ENCODE measurements around the gene KCNMA1. TPM values are rescaled to one million over a fixed set of nuclear protein-coding genes. Genes with fewer than 3 reads are reported as not detected.
A peak's percentile ranks its signal among the peaks of the same experiment; 100 is the strongest.

Gene KCNMA1
- total RNA-seq, 4 donors from 2014 or later = 68.4 to 170 (median 119) TPM

DNA sequence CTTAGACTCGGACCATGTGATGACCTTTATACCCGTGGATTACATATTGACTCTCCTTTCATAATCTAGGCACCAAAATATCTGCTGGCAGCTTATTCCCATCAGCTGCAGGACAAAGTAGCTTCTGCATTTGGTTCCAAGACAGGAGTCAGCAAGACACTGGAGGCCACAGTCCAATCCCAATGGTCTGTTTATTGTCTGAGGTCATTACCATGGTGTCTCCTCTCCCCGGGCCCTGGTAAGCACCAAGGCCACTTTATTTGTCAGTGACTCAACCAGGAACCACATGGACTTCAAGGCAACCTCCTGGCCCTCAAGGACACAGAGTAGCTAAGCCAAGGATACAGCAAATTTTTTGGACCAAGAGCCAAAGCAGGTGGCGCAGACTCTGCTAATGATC lies 36.1 kb downstream of the KCNMA1 start:
- peak; percentile 26 for DNase-seq
- TF ChIP-seq, protein P1, sequence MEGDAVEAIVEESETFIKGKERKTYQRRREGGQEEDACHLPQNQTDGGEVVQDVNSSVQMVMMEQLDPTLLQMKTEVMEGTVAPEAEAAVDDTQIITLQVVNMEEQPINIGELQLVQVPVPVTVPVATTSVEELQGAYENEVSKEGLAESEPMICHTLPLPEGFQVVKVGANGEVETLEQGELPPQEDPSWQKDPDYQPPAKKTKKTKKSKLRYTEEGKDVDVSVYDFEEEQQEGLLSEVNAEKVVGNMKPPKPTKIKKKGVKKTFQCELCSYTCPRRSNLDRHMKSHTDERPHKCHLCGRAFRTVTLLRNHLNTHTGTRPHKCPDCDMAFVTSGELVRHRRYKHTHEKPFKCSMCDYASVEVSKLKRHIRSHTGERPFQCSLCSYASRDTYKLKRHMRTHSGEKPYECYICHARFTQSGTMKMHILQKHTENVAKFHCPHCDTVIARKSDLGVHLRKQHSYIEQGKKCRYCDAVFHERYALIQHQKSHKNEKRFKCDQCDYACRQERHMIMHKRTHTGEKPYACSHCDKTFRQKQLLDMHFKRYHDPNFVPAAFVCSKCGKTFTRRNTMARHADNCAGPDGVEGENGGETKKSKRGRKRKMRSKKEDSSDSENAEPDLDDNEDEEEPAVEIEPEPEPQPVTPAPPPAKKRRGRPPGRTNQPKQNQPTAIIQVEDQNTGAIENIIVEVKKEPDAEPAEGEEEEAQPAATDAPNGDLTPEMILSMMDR (IDR thresholded peaks at IDR 0.05) = no peak
- no peaks in the 10 kb centered on the region for H3K27me3 ChIP-seq
- 47 to 53% methylated on average over 3 to 4 of the region's 4 CpGs for WGBS, 2 donors (ENCODE audit: low coverage in 1 of 2)
- H3K4me1 ChIP-seq = peaks cover 32 to 46% (median 41%) of the 10 kb centered on the region in 4 donors
- no peaks in the 10 kb centered on the region for H3K36me3 ChIP-seq
- peak overlapping the region; percentile 1 to 77 (median 40) for H3K27ac ChIP-seq
- in situ Hi-C loops (cut with MboI; ENCODE audit: low pct_ligation_motif_present in 1 of 4, low pct_unique_long_range_greater_than_20kb in 1 of 4, low sequenced_read_pairs in 3 of 4) (no loop called here), intact Hi-C loops (cut with DNase I; ENCODE audit: low total_unique reads) (no loop called here)
- H3K9me3 ChIP-seq = no peaks in the 10 kb centered on the region
- H3K4me3 ChIP-seq = no peak overlapping the region

DNA sequence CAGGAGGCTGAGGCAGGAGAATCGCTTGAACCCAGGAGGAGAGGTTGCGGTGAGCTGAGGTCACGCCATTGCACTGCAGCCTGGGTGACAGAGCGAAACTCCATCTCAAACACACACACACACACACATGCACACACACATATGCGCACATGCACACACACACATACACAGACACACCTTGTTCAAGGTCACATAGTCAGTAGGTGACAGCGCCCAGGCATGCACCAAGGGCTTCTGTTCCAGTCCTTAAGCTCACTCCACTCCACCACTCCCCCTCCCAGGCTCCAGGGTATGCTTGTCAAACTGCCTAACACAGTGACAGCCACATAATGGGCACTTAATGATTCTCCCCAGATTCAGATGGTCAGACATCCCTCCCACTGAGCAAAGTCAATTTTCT lies 37.0 kb downstream of the KCNMA1 start:
- DNase-seq = no peak
- H3K4me3 ChIP-seq = no peak overlapping the region
- 60 to 91% methylated on average over 1 to 6 of the region's 6 CpGs for WGBS, 2 donors (ENCODE audit: low coverage in 1 of 2)
- in situ Hi-C loops (cut with MboI; ENCODE audit: low pct_ligation_motif_present in 1 of 4, low pct_unique_long_range_greater_than_20kb in 1 of 4, low sequenced_read_pairs in 3 of 4) (no loop called here), intact Hi-C loops (cut with DNase I; ENCODE audit: low total_unique reads) (no loop called here)
- peaks cover 31 to 44% (median 40%) of the 10 kb centered on the region in 4 donors for H3K4me1 ChIP-seq
- no peaks in the 10 kb centered on the region for H3K36me3 ChIP-seq
- H3K9me3 ChIP-seq = no peaks in the 10 kb centered on the region
- H3K27ac ChIP-seq = peak overlapping the region in 1 of 4 donors; percentile 77
- TF ChIP-seq POLR2A (IDR thresholded peaks at IDR 0.05) (no peak), POLR2AphosphoS5 (IDR thresholded peaks at IDR 0.05) (no peak), EP300 (IDR thresholded peaks at IDR 0.05; ENCODE audit: low read depth) (no peak)
- TF ChIP-seq, protein P1 (IDR thresholded peaks at IDR 0.05) = no peak
- H3K27me3 ChIP-seq = no peaks in the 10 kb centered on the region

DNA sequence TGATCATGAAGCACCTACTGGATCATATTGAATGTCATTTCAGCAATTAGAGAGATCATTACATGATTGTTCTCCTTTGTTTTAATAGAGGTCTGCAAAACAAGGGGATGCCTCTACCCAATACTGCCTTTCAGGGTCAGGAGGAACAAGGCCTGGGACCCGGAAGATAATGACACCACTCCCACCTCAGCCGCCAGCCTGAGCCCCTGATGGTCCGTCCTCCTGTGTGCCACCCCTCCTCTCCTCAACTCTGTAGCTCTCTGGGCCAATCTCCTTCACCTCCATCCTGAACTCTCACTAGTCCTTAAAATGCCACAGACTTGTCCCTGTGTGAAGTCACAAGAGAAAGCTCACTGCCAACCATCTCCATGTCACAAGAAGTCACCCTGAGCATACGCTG lies 38.0 kb downstream of the KCNMA1 start:
- WGBS, 2 donors (ENCODE audit: low coverage in 1 of 2) = 93% methylated on average over 4 of the region's 4 CpGs; no CpG with 5 or more reads in 1 of the 2 donors

DNA sequence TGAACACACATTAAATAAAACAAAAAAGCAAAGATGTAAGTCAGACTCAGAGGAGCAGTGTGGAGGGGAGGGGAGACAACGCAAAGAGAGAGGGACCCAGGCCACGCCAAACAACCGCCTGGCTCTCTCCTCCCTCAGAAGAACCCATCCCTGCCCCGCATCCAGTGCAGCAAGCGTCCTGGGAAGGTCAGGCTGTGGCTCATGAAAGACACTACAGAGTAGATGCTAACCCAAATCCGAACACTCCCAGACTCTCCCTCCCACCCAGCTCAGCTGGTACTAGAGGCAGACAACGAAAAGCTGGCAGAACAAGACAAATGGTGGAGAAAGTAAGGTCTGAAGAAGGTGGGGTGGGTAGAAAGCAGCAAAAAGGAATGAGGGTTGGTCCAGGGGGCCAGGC lies 39.0 kb downstream of the KCNMA1 start:
- peak overlapping the region in 1 of 4 donors; percentile 44 for H3K27ac ChIP-seq
- TF ChIP-seq, protein P1 (IDR thresholded peaks at IDR 0.05) = no peak
- TF ChIP-seq EP300 (IDR thresholded peaks at IDR 0.05; ENCODE audit: low read depth) = no peak
- no peak for TF ChIP-seq POLR2AphosphoS5 (IDR thresholded peaks at IDR 0.05)
- no peak for TF ChIP-seq POLR2A (IDR thresholded peaks at IDR 0.05)
- H3K4me3 ChIP-seq = no peak overlapping the region
- H3K4me1 ChIP-seq = peaks cover 11 to 27% (median 20%) of the 10 kb centered on the region in 4 donors
- H3K36me3 ChIP-seq = no peaks in the 10 kb centered on the region
- DNase-seq = no peak
- WGBS, 2 donors (ENCODE audit: low coverage in 1 of 2) = 57 to 71% methylated on average over 7 of the region's 7 CpGs
- H3K9me3 ChIP-seq = no peaks in the 10 kb centered on the region
- H3K27me3 ChIP-seq = no peaks in the 10 kb centered on the region
- in situ Hi-C loops (cut with MboI; ENCODE audit: low pct_ligation_motif_present in 1 of 4, low pct_unique_long_range_greater_than_20kb in 1 of 4, low sequenced_read_pairs in 3 of 4) = no loop called here
- intact Hi-C loops (cut with DNase I; ENCODE audit: low total_unique reads) = no loop called here

More for the DNA sequence above, 38.0 kb downstream of the KCNMA1 start:
- no peak overlapping the region for H3K4me3 ChIP-seq
- in situ Hi-C loops (cut with MboI; ENCODE audit: low pct_ligation_motif_present in 1 of 4, low pct_unique_long_range_greater_than_20kb in 1 of 4, low sequenced_read_pairs in 3 of 4) = no loop called here
- peaks cover 21 to 35% (median 30%) of the 10 kb centered on the region in 4 donors for H3K4me1 ChIP-seq
- H3K36me3 ChIP-seq = no peaks in the 10 kb centered on the region
- H3K27ac ChIP-seq = no peak overlapping the region
- no peak for DNase-seq
- TF ChIP-seq, protein P1 (IDR thresholded peaks at IDR 0.05) = no peak
- no peak for TF ChIP-seq POLR2A (IDR thresholded peaks at IDR 0.05)
- TF ChIP-seq POLR2AphosphoS5 (IDR thresholded peaks at IDR 0.05) = no peak
- TF ChIP-seq EP300 (IDR thresholded peaks at IDR 0.05; ENCODE audit: low read depth) = no peak
- no peaks in the 10 kb centered on the region for H3K27me3 ChIP-seq
- no peaks in the 10 kb centered on the region for H3K9me3 ChIP-seq
- intact Hi-C loops (cut with DNase I; ENCODE audit: low total_unique reads) = no loop called here
